ENCODE data around the gene NCBP2.

The NCBP2 gene

DNA sequence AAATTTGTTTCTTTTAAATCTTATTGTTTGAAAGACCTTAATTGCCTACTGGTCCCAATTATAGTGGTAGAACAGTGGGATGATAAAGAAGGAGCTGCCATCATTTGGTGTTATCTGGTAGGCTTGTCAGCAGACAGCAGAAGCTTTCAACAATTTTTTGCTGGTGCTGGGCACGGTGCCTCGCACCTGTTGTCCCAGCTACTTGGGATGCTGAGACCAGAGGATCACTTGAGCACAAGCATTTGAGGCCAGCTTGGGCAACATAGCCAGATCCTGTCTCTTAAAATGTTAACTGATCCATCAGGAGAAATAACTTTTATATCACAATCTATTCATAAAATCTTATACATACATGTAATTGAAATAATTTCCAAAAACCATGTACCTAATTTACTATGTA, 38.6 kb downstream of the NCBP2 start:
- TF ChIP-seq EZH2 (IDR thresholded peaks at IDR 0.05; ENCODE audit: borderline replicate concordance, low read length): no peak
- TF ChIP-seq, protein P1, sequence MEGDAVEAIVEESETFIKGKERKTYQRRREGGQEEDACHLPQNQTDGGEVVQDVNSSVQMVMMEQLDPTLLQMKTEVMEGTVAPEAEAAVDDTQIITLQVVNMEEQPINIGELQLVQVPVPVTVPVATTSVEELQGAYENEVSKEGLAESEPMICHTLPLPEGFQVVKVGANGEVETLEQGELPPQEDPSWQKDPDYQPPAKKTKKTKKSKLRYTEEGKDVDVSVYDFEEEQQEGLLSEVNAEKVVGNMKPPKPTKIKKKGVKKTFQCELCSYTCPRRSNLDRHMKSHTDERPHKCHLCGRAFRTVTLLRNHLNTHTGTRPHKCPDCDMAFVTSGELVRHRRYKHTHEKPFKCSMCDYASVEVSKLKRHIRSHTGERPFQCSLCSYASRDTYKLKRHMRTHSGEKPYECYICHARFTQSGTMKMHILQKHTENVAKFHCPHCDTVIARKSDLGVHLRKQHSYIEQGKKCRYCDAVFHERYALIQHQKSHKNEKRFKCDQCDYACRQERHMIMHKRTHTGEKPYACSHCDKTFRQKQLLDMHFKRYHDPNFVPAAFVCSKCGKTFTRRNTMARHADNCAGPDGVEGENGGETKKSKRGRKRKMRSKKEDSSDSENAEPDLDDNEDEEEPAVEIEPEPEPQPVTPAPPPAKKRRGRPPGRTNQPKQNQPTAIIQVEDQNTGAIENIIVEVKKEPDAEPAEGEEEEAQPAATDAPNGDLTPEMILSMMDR (IDR thresholded peaks at IDR 0.05; ENCODE audit: low read length): no peak
- no peaks in the 10 kb centered on the region for H3K9me3 ChIP-seq (ENCODE audit: low read length)
- H3K9me2 ChIP-seq (ENCODE audit: low read depth, low read length): no peaks in the 10 kb centered on the region
- H3K4me2 ChIP-seq (ENCODE audit: low read length): no peak overlapping the region
- H3K79me2 ChIP-seq (ENCODE audit: insufficient read depth, low read length): no peaks in the 10 kb centered on the region
- H4K20me1 ChIP-seq (ENCODE audit: insufficient read depth, low read length): no peaks in the 10 kb centered on the region
- H3K36me3 ChIP-seq (ENCODE audit: insufficient read depth, low read length): peaks cover 83% of the 10 kb centered on the region
- H3K9ac ChIP-seq (ENCODE audit: low read length): no peak overlapping the region
- no peaks in the 10 kb centered on the region for H3K27me3 ChIP-seq (ENCODE audit: insufficient read depth, low read length)
- no peak overlapping the region for H3K4me3 ChIP-seq (ENCODE audit: low read depth, low read length, poor library complexity, severe bottlenecking)
- H3K4me1 ChIP-seq (ENCODE audit: insufficient read depth, low read length, severe bottlenecking): no peaks in the 10 kb centered on the region
- H3K27ac ChIP-seq (ENCODE audit: low read depth, low read length, poor library complexity, severe bottlenecking): no peak overlapping the region
- no peaks in the 10 kb centered on the region for H3F3A ChIP-seq (ENCODE audit: insufficient read depth, low read length)
- H2AFZ ChIP-seq (ENCODE audit: low read length): no peak overlapping the region

- Histone ChIP-seq H3K4me2 (ENCODE audit: low read length) (no peak overlapping the region), H4K20me1 (ENCODE audit: insufficient read depth, low read length) (no peaks in the 10 kb centered on the region), H3K9ac (ENCODE audit: low read length) (no peak overlapping the region), H3K36me3 (ENCODE audit: insufficient read depth, low read length) (peaks cover 79% of the 10 kb centered on the region), H3F3A (ENCODE audit: insufficient read depth, low read length) (no peaks in the 10 kb centered on the region), H3K79me2 (ENCODE audit: insufficient read depth, low read length) (no peaks in the 10 kb centered on the region), H3K27ac (ENCODE audit: low read depth, low read length, poor library complexity, severe bottlenecking) (no peak overlapping the region), H3K4me1 (ENCODE audit: insufficient read depth, low read length, severe bottlenecking) (no peaks in the 10 kb centered on the region), H3K9me2 (ENCODE audit: low read depth, low read length) (no peaks in the 10 kb centered on the region), H2AFZ (ENCODE audit: low read length) (no peak overlapping the region), H3K9me3 (ENCODE audit: low read length) (no peaks in the 10 kb centered on the region), H3K27me3 (ENCODE audit: insufficient read depth, low read length) (no peaks in the 10 kb centered on the region), H3K4me3 (ENCODE audit: low read depth, low read length, poor library complexity, severe bottlenecking) (no peak overlapping the region)
- TF ChIP-seq, protein P1 (IDR thresholded peaks at IDR 0.05; ENCODE audit: low read length): no peak
- no peak for TF ChIP-seq EZH2 (IDR thresholded peaks at IDR 0.05; ENCODE audit: borderline replicate concordance, low read length)
Observed at GRCh38 chr3:196902296-196902695, 40.0 kb downstream of the NCBP2 start.

GRCh38 chr3:196901768-196902167, 40.6 kb downstream of the NCBP2 start:
- H3K9ac ChIP-seq (ENCODE audit: low read length): no peak overlapping the region
- peaks cover 75% of the 10 kb centered on the region for H3K36me3 ChIP-seq (ENCODE audit: insufficient read depth, low read length)
- no peak overlapping the region for H3K4me2 ChIP-seq (ENCODE audit: low read length)
- no peak overlapping the region for H3K27ac ChIP-seq (ENCODE audit: low read depth, low read length, poor library complexity, severe bottlenecking)
- no peaks in the 10 kb centered on the region for H3K27me3 ChIP-seq (ENCODE audit: insufficient read depth, low read length)
- no peaks in the 10 kb centered on the region for H4K20me1 ChIP-seq (ENCODE audit: insufficient read depth, low read length)
- TF ChIP-seq, protein P1 (IDR thresholded peaks at IDR 0.05; ENCODE audit: low read length): no peak
- no peak for TF ChIP-seq EZH2 (IDR thresholded peaks at IDR 0.05; ENCODE audit: borderline replicate concordance, low read length)
- H3F3A ChIP-seq (ENCODE audit: insufficient read depth, low read length): no peaks in the 10 kb centered on the region
- H3K9me3 ChIP-seq (ENCODE audit: low read length): no peaks in the 10 kb centered on the region
- H3K9me2 ChIP-seq (ENCODE audit: low read depth, low read length): no peaks in the 10 kb centered on the region
- no peak overlapping the region for H3K4me3 ChIP-seq (ENCODE audit: low read depth, low read length, poor library complexity, severe bottlenecking)
- H3K79me2 ChIP-seq (ENCODE audit: insufficient read depth, low read length): peaks cover 4% of the 10 kb centered on the region; the same call in 1 of the 2 replicates
- H2AFZ ChIP-seq (ENCODE audit: low read length): no peak overlapping the region
- no peaks in the 10 kb centered on the region for H3K4me1 ChIP-seq (ENCODE audit: insufficient read depth, low read length, severe bottlenecking)

Data from OCI-LY1 (cell line).